ENCODE measurements around the gene TMEM127. TPM values are rescaled to one million over a fixed set of nuclear protein-coding genes. Genes with fewer than 3 reads are reported as not detected.

The TMEM127 gene
- total RNA-seq, 1 donor from 2014 or later: 36.2 TPM

GRCh38 chr2:96287273-96287856 is 21.6 kb upstream of the TMEM127 start:
- Mint-ChIP-seq H3K4me1 (no peaks in the 10 kb centered on the region), H3K36me3 (peaks cover 56% of the 10 kb centered on the region), H3K9me3 (no peaks in the 10 kb centered on the region), H3K27ac (no peak overlapping the region), H3K27me3 (ENCODE audit: low read depth) (no peaks in the 10 kb centered on the region), H3K4me3 (no peak overlapping the region)
- DNase-seq (ENCODE audit: low spot score in 2 of 2, unreplicated experiment in 2 of 2): no peak
- TF ChIP-seq CTCF (IDR thresholded peaks at IDR 0.05; ENCODE audit: unreplicated experiment): no peak

GRCh38 chr2:96276787-96277499 is 11.1 kb upstream of the TMEM127 start:
- Mint-ChIP-seq H3K4me1 (no peaks in the 10 kb centered on the region), H3K36me3 (peaks cover 59% of the 10 kb centered on the region), H3K4me3 (no peak overlapping the region), H3K27ac (no peak overlapping the region), H3K27me3 (ENCODE audit: low read depth) (no peaks in the 10 kb centered on the region), H3K9me3 (no peaks in the 10 kb centered on the region)
- no peak for DNase-seq (ENCODE audit: low spot score in 2 of 2, unreplicated experiment in 2 of 2)
- TF ChIP-seq CTCF (IDR thresholded peaks at IDR 0.05; ENCODE audit: unreplicated experiment): no peak

GRCh38 chr2:96274355-96275056 is 8.7 kb upstream of the TMEM127 start:
- Mint-ChIP-seq H3K36me3 (peaks cover 49% of the 10 kb centered on the region), H3K9me3 (no peaks in the 10 kb centered on the region), H3K4me1 (no peaks in the 10 kb centered on the region), H3K4me3 (no peak overlapping the region), H3K27me3 (ENCODE audit: low read depth) (no peaks in the 10 kb centered on the region), H3K27ac (peak overlapping the region; percentile 64)
- no peak for TF ChIP-seq CTCF (IDR thresholded peaks at IDR 0.05; ENCODE audit: unreplicated experiment)
- DNase-seq (ENCODE audit: low spot score in 2 of 2, unreplicated experiment in 2 of 2): no peak

GRCh38 chr2:96273763-96274162 is 8.0 kb upstream of the TMEM127 start:
- DNase-seq (ENCODE audit: low spot score in 2 of 2, unreplicated experiment in 2 of 2): no peak
- Mint-ChIP-seq H3K27ac (no peak overlapping the region), H3K4me1 (no peaks in the 10 kb centered on the region), H3K36me3 (peaks cover 45% of the 10 kb centered on the region), H3K4me3 (no peak overlapping the region), H3K9me3 (no peaks in the 10 kb centered on the region), H3K27me3 (ENCODE audit: low read depth) (no peaks in the 10 kb centered on the region)
- TF ChIP-seq CTCF (IDR thresholded peaks at IDR 0.05; ENCODE audit: unreplicated experiment): no peak

GRCh38 chr2:96271995-96272394 is 6.2 kb upstream of the TMEM127 start:
- no peak for TF ChIP-seq CTCF (IDR thresholded peaks at IDR 0.05; ENCODE audit: unreplicated experiment)
- Mint-ChIP-seq H3K4me3 (no peak overlapping the region), H3K9me3 (no peaks in the 10 kb centered on the region), H3K27ac (no peak overlapping the region), H3K27me3 (ENCODE audit: low read depth) (no peaks in the 10 kb centered on the region), H3K36me3 (peaks cover 34% of the 10 kb centered on the region), H3K4me1 (peaks cover 5% of the 10 kb centered on the region)
- DNase-seq (ENCODE audit: low spot score in 2 of 2, unreplicated experiment in 2 of 2): no peak

Data from mesothelial cell of epicardium (in vitro differentiated cells).